Measurements from ENCODE around the gene KANK4. TPM values are rescaled to one million over a fixed set of nuclear protein-coding genes. Genes with fewer than 3 reads are reported as not detected.

KANK4 gene
- total and polyA plus RNA-seq, 12 donors = 0.04 to 0.61 (median 0.19) TPM

DNA sequence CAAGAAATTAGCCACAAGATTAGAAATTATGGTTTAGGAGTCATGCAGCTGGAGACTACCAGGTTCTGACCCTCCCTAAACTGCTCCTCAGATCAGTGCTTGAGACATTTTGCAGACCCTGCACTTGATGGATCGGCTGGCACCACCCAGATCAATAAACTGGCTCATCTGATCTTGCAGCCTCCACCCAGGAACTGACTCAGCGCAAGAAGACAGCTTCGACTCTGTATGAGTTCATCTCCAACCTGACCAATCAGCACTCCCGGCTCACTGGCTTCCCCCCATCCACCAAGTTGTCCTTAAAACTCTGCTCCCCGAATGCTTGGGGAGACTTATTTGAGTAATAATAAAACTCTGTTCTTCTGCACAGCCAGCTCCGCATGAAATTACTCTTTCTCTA lies 84.5 kb downstream of the KANK4 start:
- peaks cover 0 to 3% (median 0%) of the 10 kb centered on the region in 11 donors for H3K9me3 ChIP-seq
- no peaks in the 10 kb centered on the region for H3K36me3 ChIP-seq
- H3K4me1 ChIP-seq = peaks cover 0 to 4% (median 0%) of the 10 kb centered on the region in 9 donors
- intact Hi-C loops (cut with DNase I) = no loop called here
- DNase-seq = no peak
- H3K27me3 ChIP-seq = peaks cover 0 to 3% (median 0%) of the 10 kb centered on the region in 7 donors
- ATAC-seq = no peak
- TF ChIP-seq, protein P1, sequence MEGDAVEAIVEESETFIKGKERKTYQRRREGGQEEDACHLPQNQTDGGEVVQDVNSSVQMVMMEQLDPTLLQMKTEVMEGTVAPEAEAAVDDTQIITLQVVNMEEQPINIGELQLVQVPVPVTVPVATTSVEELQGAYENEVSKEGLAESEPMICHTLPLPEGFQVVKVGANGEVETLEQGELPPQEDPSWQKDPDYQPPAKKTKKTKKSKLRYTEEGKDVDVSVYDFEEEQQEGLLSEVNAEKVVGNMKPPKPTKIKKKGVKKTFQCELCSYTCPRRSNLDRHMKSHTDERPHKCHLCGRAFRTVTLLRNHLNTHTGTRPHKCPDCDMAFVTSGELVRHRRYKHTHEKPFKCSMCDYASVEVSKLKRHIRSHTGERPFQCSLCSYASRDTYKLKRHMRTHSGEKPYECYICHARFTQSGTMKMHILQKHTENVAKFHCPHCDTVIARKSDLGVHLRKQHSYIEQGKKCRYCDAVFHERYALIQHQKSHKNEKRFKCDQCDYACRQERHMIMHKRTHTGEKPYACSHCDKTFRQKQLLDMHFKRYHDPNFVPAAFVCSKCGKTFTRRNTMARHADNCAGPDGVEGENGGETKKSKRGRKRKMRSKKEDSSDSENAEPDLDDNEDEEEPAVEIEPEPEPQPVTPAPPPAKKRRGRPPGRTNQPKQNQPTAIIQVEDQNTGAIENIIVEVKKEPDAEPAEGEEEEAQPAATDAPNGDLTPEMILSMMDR (IDR thresholded peaks at IDR 0.05) = no peak
- H3K27ac ChIP-seq = no peak overlapping the region
- H3K4me3 ChIP-seq = no peak overlapping the region
- 75 to 87% methylated on average over 6 of the region's 6 CpGs for WGBS, 2 donors

DNA sequence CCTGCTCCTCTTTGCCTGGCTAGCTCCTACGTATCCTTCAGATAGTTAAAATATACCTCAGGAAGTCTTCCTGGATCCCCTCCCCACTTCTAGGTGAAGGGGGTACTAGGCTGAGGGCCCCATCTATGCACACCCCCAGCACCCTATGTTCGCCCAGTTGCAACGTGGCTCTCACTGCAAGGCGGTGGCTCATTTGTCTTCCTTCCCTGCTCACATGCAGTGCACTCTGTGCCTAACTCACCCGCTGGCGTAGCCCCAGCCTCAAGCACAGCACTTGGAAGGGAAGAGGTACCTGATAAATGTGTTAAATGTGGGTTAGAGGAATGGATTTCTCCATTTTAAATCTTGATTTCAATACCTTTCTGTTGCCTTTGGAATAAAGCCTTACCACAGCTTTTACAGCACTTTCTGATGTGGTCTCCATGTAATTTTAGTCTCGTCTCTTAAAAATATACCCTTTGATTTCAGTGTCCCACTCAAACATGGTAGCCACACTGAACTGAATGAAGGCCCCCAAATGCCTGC lies 85.2 kb downstream of the KANK4 start:
- TF ChIP-seq, protein P1 (IDR thresholded peaks at IDR 0.05) = no peak
- no peak overlapping the region for H3K4me3 ChIP-seq
- no peak overlapping the region for H3K27ac ChIP-seq
- H3K4me1 ChIP-seq = peaks cover 0 to 4% (median 0%) of the 10 kb centered on the region in 9 donors
- no peak for ATAC-seq
- H3K9me3 ChIP-seq = no peaks in the 10 kb centered on the region
- intact Hi-C loops (cut with DNase I) = no loop called here
- H3K36me3 ChIP-seq = no peaks in the 10 kb centered on the region
- peaks cover 0 to 3% (median 0%) of the 10 kb centered on the region in 7 donors for H3K27me3 ChIP-seq
- DNase-seq = no peak
- 94% methylated on average over 7 of the region's 7 CpGs for WGBS, 2 donors

DNA sequence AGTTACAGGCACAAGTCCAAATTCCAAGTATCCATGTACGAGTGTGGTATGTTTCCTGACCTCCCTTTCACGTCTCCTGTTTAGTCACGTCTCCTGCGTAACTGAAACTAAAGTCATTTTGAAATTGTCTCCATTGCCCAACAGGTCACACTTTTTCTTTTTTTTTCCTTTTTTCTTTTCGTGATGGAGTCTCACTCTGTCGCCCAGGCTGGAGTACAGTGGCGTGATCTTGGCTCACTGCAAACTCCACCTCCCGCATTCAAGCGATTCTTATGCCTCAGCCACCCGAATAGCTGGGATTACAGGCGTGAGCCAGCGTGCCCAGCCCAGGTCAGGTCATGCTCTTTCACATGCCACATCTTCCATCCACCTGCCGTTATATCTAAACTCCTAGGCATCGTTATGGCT lies 86.4 kb downstream of the KANK4 start:
- no peaks in the 10 kb centered on the region for H3K36me3 ChIP-seq
- H3K4me3 ChIP-seq = no peak overlapping the region
- peaks cover 0 to 6% (median 0%) of the 10 kb centered on the region in 9 donors for H3K4me1 ChIP-seq
- WGBS, 2 donors = 78 to 83% methylated on average over 14 of the region's 14 CpGs
- no peaks in the 10 kb centered on the region for H3K9me3 ChIP-seq
- intact Hi-C loops (cut with DNase I) = no loop called here
- ATAC-seq (no peak), DNase-seq (no peak)
- no peak overlapping the region for H3K27ac ChIP-seq
- peaks cover 0 to 5% (median 0%) of the 10 kb centered on the region in 7 donors for H3K27me3 ChIP-seq
- TF ChIP-seq, protein P1 (IDR thresholded peaks at IDR 0.05) = no peak

DNA sequence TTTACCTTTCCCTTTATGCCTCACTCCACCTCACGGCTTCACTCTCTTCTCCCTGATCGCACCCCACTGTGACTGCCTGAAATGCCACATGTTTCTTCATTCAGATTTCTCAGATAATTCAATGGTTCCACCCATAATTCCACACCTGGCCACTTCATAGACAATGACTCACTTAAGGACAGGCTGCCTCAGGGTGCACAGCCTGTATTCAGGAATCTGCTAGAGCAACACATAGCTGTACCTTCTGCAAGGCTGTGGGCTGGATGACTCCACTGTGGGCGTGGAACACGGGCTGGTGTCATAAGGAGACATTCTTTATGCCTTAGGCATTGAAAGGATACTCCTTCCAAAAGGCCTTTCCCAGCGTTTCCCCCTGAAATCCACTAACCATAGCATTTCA lies 88.5 kb downstream of the KANK4 start:
- intact Hi-C loops (cut with DNase I) = no loop called here
- peaks cover 0 to 8% (median 0%) of the 10 kb centered on the region in 7 donors for H3K27me3 ChIP-seq
- H3K4me3 ChIP-seq = no peak overlapping the region
- no peaks in the 10 kb centered on the region for H3K9me3 ChIP-seq
- TF ChIP-seq, protein P1 (IDR thresholded peaks at IDR 0.05) = no peak
- no peak overlapping the region for H3K27ac ChIP-seq
- H3K36me3 ChIP-seq = no peaks in the 10 kb centered on the region
- WGBS, 2 donors = 91 to 94% methylated on average over 5 of the region's 5 CpGs
- no peak for DNase-seq
- peaks cover 0 to 6% (median 0%) of the 10 kb centered on the region in 9 donors for H3K4me1 ChIP-seq
- ATAC-seq = no peak
